ENCODE results near the gene TUBA3D. TPM values are rescaled to one million over a fixed set of nuclear protein-coding genes. Genes with fewer than 3 reads are reported as not detected.
"Not testable (repeated sequence)": the region's sequence is repeated elsewhere in the genome, so short reads cannot be mapped to it uniquely, and the experiment has no call there.

TUBA3D gene
- total RNA-seq, 1 experiment from 2014 or later = not detected

DNA sequence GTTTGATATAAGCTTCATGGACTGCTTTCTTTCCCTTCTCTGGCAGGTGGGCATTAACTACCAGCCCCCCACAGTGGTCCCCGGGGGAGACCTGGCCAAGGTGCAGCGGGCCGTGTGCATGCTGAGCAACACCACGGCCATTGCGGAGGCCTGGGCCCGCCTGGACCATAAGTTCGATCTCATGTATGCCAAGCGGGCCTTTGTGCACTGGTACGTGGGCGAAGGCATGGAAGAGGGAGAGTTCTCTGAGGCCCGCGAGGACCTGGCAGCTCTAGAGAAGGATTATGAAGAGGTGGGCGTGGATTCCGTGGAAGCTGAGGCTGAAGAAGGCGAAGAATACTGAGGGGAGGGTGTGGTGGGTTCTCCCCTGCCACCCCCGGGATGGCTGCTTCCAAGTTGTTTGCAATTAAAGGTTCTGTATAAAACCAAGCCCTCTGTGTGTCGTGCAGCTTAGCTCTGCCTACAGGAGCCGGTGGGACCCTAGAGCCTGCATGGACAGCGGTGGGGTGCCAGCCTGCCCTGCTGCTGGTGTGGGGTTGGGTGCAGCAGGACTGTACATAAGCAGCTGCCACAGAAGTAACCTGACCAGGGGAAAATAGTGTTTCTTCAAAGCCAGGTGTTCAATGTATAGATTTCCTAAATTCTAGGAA, 6.7 kb downstream of the TUBA3D start:
- DNase-seq (ENCODE audit: extremely low read depth, low read depth) = not testable (repeated sequence)

DNA sequence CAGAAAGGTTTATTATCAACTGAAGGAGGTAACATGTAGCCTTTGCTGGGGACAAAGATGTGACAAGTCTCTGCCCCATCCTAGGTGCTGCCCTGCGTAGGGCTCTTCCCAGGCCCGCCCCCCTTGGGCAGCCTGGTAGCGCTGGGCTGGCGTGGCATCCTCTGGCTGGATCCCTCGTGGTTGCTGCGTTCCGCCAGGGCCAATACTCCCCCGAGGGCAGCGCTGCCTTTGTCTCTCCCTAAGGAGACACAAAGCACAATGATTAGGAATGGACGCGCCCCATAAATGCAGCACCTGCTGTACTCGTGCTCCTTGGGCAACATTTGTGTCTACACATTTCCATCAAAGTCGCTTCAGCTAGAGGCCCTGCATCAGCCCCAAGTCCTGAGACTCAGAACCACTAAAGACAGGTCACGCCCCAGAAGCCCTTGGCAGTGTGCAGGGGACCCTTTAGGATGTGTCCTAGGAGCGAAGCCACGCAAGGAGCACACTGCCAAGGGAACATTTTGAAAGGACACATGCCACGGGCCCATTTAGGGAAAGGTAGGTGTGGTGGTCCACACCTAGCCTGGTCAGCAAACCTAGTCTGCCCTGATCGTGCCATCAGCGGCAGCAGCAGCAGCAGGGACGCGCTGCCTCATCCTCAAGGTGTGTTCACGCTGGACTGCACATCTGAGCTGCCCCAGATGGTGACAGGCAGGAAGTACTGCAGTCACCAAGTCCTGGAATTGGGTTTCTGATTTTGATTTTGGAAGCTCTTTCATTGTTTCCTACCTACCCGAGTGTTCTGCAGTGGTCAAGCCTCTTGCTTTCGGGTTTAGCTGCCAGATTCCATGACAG, 8.3 kb downstream of the TUBA3D start:
- not testable (repeated sequence) for DNase-seq (ENCODE audit: extremely low read depth, low read depth)

- not testable (repeated sequence) for DNase-seq (ENCODE audit: extremely low read depth, low read depth)
These were observed 9.1 kb downstream of the TUBA3D start for GRCh38 chr2:131484906-131485460.

GRCh38 chr2:131486201-131486902, 10.4 kb downstream of the TUBA3D start:
- DNase-seq (ENCODE audit: extremely low read depth, low read depth) = not testable (repeated sequence)

GRCh38 chr2:131488306-131489205, 12.6 kb downstream of the TUBA3D start:
- no peak for DNase-seq (ENCODE audit: extremely low read depth, low read depth)

DNA sequence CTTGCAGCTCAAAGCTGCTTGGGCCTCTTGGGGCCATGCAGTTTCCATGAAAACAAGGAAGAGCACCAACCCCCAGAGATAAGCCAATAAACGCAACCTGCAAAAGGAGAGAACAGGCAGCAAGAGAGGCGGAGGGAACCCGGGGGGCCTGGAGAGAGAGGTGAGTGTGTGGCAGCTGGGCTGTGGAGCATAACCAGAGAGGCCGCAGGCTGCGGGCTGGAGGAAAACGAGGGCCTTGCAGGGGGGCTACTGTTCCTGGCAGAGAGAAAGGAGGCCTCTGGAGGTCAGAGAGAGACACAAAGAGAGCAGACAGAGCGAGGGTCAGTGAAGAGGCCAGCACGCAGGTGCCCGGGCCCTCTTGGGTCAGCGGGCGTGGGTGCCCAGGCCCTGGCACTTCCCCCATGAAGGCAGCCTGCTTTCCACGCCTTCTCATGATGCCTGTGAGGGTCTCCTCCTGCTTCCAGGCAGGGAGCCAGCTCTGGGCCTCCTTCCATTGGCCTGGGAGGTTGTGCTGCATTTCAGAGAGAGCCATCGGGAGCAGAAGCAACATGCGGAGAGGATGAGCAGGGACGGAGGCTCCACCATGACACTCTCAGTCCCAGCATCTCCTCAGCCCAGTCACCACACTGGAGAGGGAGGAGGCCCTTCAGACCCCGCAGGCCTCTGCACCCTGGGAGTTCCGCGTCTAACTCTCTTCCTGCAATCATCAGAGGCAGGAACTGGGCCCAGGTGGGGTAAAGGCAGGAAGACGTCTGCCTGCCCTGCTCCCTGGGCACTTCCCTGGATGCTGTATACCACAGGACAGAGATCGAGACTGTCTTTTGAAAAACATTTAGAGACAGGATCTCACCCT, 14.9 kb downstream of the TUBA3D start:
- DNase-seq (ENCODE audit: extremely low read depth, low read depth) = not testable (repeated sequence)

DNA sequence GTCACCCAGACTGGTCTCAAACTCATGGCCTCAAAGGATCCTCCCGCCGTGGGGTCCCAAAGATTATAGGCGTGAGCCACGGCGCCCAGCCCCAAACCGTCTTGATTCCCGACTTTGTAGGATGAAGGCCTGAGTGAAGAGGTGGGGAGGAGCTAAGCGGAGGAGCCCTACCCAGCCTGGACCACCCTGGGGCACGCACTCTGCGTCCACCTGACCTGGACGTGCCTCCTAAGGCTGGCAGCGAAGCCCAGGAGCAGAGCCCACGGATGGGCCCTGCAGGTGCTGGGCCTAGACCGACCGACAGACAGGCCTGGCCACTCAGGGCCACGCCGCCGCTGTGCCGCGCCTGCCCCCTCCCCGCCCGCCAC, 15.5 kb downstream of the TUBA3D start:
- not testable (repeated sequence) for DNase-seq (ENCODE audit: extremely low read depth, low read depth)

DNA sequence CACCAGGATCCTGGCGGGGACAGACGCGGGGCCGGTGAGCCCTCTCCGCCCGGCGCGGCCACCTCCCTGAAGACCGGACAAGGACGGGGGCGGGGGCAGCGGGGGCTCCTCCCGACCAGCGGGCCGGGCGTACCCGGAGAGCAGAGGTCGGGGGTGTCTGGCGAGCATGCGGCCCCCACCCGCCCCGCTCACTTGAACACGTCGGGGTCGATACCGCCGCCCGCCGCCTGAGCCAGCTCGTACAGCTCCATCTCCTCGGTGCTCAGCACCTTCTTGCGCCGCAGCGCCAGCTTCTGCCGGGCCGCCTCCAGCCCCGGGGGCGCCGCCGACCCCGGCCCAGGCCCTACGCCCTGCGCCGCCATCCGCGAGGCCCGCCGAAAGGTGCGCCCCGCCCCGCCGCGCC, 16.1 kb downstream of the TUBA3D start, which contains the start of gene MZT2A:
MZT2A (minus strand) TSS at position 383 of the 403 bp plus-strand sequence; CDS start at position 362, 21 bp downstream.
- not testable (repeated sequence) for DNase-seq (ENCODE audit: extremely low read depth, low read depth)

DNA sequence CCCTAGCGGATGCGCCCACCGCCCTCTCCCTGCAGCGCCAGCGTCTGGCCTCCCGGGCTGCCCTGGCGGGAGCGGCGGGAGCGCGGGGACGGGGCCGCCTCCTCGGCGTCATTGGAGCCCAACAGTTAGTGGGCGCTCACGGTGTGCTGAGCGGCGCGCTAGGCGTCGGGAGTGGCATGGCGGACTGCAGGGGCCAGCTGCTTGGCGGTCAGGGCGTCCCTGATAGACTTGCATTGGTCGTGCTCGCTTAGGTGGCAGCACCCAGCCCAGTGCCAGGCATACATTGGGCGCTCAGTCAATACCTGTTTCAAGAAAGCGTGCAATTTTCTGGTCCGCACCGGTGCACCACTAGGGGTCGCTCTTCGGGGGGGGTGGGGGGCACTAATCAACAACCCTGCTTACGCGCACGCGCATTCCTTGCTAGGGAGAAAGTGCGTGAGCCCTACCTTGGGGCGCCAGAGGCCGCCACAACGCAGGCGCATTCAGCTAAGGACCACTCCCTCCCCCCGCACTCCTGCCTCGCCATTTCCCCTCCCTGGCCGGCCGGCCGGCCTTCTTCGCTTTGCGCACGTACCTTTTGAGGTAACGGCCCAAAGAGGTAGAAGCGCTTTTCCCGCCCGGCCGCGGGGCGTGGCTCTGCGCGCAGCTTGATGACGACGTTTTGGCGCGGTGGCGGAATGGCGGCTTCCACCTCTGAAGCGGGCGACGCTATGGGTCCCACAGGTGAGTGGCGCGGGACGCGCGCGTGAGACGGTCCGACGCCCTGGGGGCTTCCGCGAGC, 16.7 kb downstream of the TUBA3D start:
- DNase-seq (ENCODE audit: extremely low read depth, low read depth) = peak; percentile 96

- no peak for DNase-seq (ENCODE audit: extremely low read depth, low read depth)
These were observed 17.5 kb downstream of the TUBA3D start for GRCh38 chr2:131493199-131493968.

DNA sequence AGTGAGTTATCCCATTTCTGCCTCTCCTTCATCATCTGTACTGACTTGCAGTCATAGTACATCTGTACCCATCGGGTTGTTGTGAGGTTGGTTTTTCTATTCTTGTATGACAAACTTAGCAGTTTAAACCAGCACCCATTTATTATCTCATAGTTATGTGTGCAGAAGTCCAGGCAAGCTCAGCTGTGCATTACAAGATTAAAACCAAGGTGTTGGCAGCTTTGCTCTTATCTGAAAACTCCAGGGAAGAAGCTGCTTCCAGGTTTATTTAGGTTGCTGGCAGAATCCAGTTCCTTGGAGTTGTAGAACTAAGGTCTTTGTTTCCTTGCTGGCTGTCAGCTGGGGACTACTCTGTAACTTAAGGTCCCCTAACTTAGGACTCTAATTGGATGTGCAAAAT, 19.6 kb downstream of the TUBA3D start:
- DNase-seq (ENCODE audit: extremely low read depth, low read depth) = not testable (repeated sequence)

GRCh38 chr2:131498321-131498973, 22.5 kb downstream of the TUBA3D start:
- not testable (repeated sequence) for DNase-seq (ENCODE audit: extremely low read depth, low read depth)

DNA sequence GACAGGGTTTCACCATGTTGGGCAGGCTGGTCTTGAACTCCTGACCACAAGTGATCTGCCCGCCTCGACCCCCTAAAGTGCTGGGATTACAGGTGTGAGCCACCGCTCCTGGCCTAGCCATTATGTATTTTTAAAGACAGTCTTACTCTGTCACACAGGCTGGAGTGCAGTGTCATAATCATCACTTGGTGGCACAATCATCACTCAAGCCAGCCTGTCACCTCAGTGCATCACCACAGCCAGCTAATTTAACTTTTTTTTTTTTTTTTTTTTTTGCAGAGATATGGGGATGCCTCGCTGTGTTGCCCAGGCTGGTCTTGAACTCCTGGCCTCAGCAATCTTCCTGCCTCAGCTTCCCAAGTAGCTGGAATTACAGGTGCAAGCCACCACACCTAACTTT, 27.7 kb downstream of the TUBA3D start:
- not testable (repeated sequence) for DNase-seq (ENCODE audit: extremely low read depth, low read depth)

DNA sequence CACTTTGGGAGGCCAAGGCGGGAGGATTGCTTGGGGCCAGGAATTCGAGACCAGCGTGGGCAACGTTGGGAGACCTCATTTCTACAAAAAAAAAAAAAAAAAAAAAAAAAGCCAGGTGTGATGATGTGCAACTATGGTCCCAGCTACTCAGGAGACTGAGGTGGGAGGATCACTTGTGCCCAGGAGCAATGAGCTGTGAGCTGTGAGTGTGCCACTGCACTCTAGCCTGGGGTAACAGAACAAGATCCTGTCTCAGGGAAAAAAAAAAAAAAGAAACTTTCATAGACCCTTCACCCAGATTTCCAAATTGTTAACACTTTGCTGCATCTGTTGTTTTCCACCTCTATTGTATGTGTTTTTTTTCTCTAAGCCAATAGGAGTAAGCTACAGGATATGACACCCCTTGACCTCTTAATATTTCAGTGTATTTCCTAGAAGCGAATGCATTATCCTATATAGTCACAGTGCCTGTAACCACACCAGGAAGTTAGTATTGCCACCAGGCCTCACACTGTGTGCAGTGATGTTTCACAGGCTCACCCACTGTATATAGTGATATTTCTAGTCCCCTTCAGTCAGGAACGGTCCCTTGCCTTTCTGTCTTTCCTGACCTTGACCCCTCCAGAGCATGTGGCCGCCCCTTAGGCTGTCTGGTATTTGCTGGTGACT, 28.3 kb downstream of the TUBA3D start:
- not testable (repeated sequence) for DNase-seq (ENCODE audit: extremely low read depth, low read depth)

- no peak for DNase-seq (ENCODE audit: extremely low read depth, low read depth)
These were observed 33.7 kb downstream of the TUBA3D start for GRCh38 chr2:131509615-131510014.

GRCh38 chr2:131511291-131511968, 35.5 kb downstream of the TUBA3D start:
- not testable (repeated sequence) for DNase-seq (ENCODE audit: extremely low read depth, low read depth)
